ENCODE data around the gene LOXL1.

GRCh38 chr15:73907035-73907408 lies 19.2 kb upstream of the LOXL1 start:
- TF ChIP-seq CTCF (conservative IDR thresholded peaks at IDR 0.05 in 1 of 2, IDR thresholded peaks at IDR 0.05 in 1 of 2; ENCODE audit: low read depth in 1 of 2, low read length in 2 of 2) (no peak), EZH2 (IDR thresholded peaks at IDR 0.05; ENCODE audit: low read length, missing control alignments) (no peak)
